HCT116 (cell line): Measurements from ENCODE around the gene ZYX.

Source experiments
- CEBPB ChIP-seq: IDR thresholded peaks from 2 replicates; pipeline ENCODE4 v1.6.1; 2012; ENCODE audit warnings: low read depth
- EGR1 ChIP-seq: IDR thresholded peaks from 2 replicates; pipeline ENCODE4 v1.6.1; 2012; ENCODE audit warnings: low read depth
- EZH2 ChIP-seq: fragments of 200-600 bp; sonication (generic); IDR thresholded peaks from 2 replicates; pipeline ENCODE4 v1.6.1; 2017; ENCODE audit warnings: antibody characterized with exemption, mixed run types
- FOSL1 ChIP-seq: IDR thresholded peaks from 2 replicates; pipeline ENCODE4 v1.6.1; 2012; ENCODE audit warnings: low read depth
- POLR2A ChIP-seq: IDR thresholded peaks from 2 replicates; pipeline ENCODE4 v1.7.0; 2011; ENCODE audit warnings: borderline replicate concordance; ENCODE audit not compliant: insufficient read depth, insufficient read length; ENCODE audit errors: extremely low read depth
- POLR2AphosphoS5 ChIP-seq: IDR thresholded peaks from 2 replicates; pipeline ENCODE4 v1.6.1; 2011; ENCODE audit warnings: mild to moderate bottlenecking, low read depth, low read length, moderate library complexity
- RAD21 ChIP-seq: IDR thresholded peaks from 2 replicates; pipeline ENCODE4 v1.6.1; 2012; ENCODE audit warnings: low read depth, mild to moderate bottlenecking
- SP1 ChIP-seq: IDR thresholded peaks from 2 replicates; pipeline ENCODE4 v1.6.1; 2012; ENCODE audit warnings: low read depth
- YY1 ChIP-seq: IDR thresholded peaks from 2 replicates; pipeline ENCODE4 v1.6.1; 2011; ENCODE audit warnings: low read length, low read depth, moderate library complexity, mild to moderate bottlenecking; ENCODE audit not compliant: insufficient replicate concordance; ENCODE audit errors: extremely low read depth
- ZBTB33 ChIP-seq: IDR thresholded peaks from 2 replicates; pipeline ENCODE4 v1.6.1; 2011; ENCODE audit warnings: mild to moderate bottlenecking, low read length, moderate library complexity; ENCODE audit not compliant: insufficient replicate concordance; ENCODE audit errors: extremely low read depth
- TF ChIP-seq, protein P1 (sequence below), 3 experiments: fragments of 200-600 bp in 1 of 3; sonication (generic) in 1 of 3; IDR thresholded peaks in 2 of 3; conservative IDR thresholded peaks in 1 of 3; 2 replicates each; pipeline ENCODE4 v1.5.1; 2012 to 2017; ENCODE audit warnings: low read depth in 2 of 3, low read length in 2 of 3, antibody characterized with exemption in 1 of 3, borderline replicate concordance in 1 of 3, control low read depth in 1 of 3, mild to moderate bottlenecking in 1 of 3, mixed read lengths in 1 of 3, mixed run types in 1 of 3, moderate library complexity in 1 of 3; ENCODE audit not compliant: insufficient read depth in 1 of 3

- no peak for TF ChIP-seq EZH2
- TF ChIP-seq, protein P1, sequence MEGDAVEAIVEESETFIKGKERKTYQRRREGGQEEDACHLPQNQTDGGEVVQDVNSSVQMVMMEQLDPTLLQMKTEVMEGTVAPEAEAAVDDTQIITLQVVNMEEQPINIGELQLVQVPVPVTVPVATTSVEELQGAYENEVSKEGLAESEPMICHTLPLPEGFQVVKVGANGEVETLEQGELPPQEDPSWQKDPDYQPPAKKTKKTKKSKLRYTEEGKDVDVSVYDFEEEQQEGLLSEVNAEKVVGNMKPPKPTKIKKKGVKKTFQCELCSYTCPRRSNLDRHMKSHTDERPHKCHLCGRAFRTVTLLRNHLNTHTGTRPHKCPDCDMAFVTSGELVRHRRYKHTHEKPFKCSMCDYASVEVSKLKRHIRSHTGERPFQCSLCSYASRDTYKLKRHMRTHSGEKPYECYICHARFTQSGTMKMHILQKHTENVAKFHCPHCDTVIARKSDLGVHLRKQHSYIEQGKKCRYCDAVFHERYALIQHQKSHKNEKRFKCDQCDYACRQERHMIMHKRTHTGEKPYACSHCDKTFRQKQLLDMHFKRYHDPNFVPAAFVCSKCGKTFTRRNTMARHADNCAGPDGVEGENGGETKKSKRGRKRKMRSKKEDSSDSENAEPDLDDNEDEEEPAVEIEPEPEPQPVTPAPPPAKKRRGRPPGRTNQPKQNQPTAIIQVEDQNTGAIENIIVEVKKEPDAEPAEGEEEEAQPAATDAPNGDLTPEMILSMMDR (IDR thresholded peaks at IDR 0.05 in 2 of 3, conservative IDR thresholded peaks at IDR 0.05 in 1 of 3; ENCODE audit: borderline replicate concordance in 1 of 3, insufficient read depth in 1 of 3, low read depth in 2 of 3, low read length in 2 of 3): no peak
- no peak for TF ChIP-seq SP1
- no peak for TF ChIP-seq RAD21
- TF ChIP-seq POLR2AphosphoS5: no peak
- TF ChIP-seq ZBTB33: no peak
- no peak for TF ChIP-seq EGR1
- no peak for TF ChIP-seq POLR2A
- TF ChIP-seq CEBPB: no peak
- no peak for TF ChIP-seq YY1
- TF ChIP-seq FOSL1: no peak
Observed at GRCh38 chr7:143352531-143353002, 28.6 kb upstream of the ZYX start.
